Measurements from ENCODE around the gene TTC33.

TTC33 gene

DNA sequence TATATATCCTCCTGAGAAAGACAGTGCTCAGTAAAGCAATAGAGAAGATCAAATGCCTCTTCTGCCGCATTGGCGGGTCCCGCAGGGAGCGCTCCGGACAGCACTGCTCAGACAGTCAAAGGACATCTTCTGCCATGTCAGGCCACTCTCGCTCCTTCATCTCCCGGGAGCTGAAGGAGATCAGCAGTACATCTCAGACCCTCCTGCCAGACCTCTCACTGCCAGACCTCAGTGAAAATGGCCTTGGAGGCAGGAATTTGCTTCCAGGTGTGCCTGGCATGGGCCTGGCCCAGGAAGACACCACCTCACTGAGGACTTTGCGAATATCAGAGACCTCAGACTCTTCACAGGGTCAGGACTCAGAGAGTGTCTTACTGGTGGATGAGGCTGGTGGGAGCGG is 63.9 kb downstream of the TTC33 start:
- TF ChIP-seq EGR1 (IDR thresholded peaks at IDR 0.05) = no peak
- TF ChIP-seq YY1 (IDR thresholded peaks at IDR 0.05; ENCODE audit: low read depth) = no peak
- no peak for TF ChIP-seq ZBTB7A (IDR thresholded peaks at IDR 0.05; ENCODE audit: low read depth)
- TF ChIP-seq TCF12 (IDR thresholded peaks at IDR 0.05; ENCODE audit: low read depth) = no peak
- TF ChIP-seq MAX (IDR thresholded peaks at IDR 0.05) = no peak
- no peak for TF ChIP-seq NFIC (IDR thresholded peaks at IDR 0.05)
- TF ChIP-seq USF1 (IDR thresholded peaks at IDR 0.05) = no peak
- no peak for TF ChIP-seq FOXM1 (IDR thresholded peaks at IDR 0.05; ENCODE audit: borderline replicate concordance, low read depth)
- TF ChIP-seq RAD21 (IDR thresholded peaks at IDR 0.05; ENCODE audit: low read depth) = no peak
- no peak for TF ChIP-seq EP300 (IDR thresholded peaks at IDR 0.05; ENCODE audit: borderline replicate concordance)
- no peak for TF ChIP-seq TAF1 (IDR thresholded peaks at IDR 0.05; ENCODE audit: low read depth)
- TF ChIP-seq CREB1 (IDR thresholded peaks at IDR 0.05; ENCODE audit: low read depth) = no peak
- TF ChIP-seq REST (IDR thresholded peaks at IDR 0.05; ENCODE audit: low read depth) = no peak
- no peak for TF ChIP-seq TEAD4 (IDR thresholded peaks at IDR 0.05)
- TF ChIP-seq CEBPB (IDR thresholded peaks at IDR 0.05) = no peak

DNA sequence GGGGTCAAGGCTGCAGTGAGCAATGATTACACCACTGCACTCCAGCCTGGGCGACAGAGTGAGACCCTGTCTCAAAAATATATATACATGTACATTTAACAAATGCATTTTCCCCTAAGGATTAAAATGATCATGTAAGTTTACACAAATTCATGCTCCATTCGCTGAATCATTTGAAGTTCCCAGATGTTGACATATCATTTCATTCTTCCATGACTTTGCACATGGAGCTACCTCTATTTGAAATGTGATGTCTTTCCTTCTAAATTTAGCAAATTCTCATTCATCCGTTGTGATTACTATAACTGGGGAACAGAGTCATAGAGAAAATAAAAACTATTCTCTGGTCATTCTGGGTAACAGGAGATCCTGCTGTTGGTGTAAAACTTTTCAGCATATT is 65.5 kb downstream of the TTC33 start:
- TF ChIP-seq MAX (IDR thresholded peaks at IDR 0.05) (no peak), EP300 (IDR thresholded peaks at IDR 0.05; ENCODE audit: borderline replicate concordance) (no peak), CREB1 (IDR thresholded peaks at IDR 0.05; ENCODE audit: low read depth) (no peak), REST (IDR thresholded peaks at IDR 0.05; ENCODE audit: low read depth) (no peak), CEBPB (IDR thresholded peaks at IDR 0.05) (no peak), USF1 (IDR thresholded peaks at IDR 0.05) (no peak), YY1 (IDR thresholded peaks at IDR 0.05; ENCODE audit: low read depth) (no peak), FOXM1 (IDR thresholded peaks at IDR 0.05; ENCODE audit: borderline replicate concordance, low read depth) (no peak), ZBTB7A (IDR thresholded peaks at IDR 0.05; ENCODE audit: low read depth) (no peak)

- TF ChIP-seq TCF12 (IDR thresholded peaks at IDR 0.05; ENCODE audit: low read depth) (no peak), REST (IDR thresholded peaks at IDR 0.05; ENCODE audit: low read depth) (no peak), NFIC (IDR thresholded peaks at IDR 0.05) (no peak), CREB1 (IDR thresholded peaks at IDR 0.05; ENCODE audit: low read depth) (no peak), MAX (IDR thresholded peaks at IDR 0.05) (no peak), TEAD4 (IDR thresholded peaks at IDR 0.05) (no peak), FOXM1 (IDR thresholded peaks at IDR 0.05; ENCODE audit: borderline replicate concordance, low read depth) (no peak), USF1 (IDR thresholded peaks at IDR 0.05) (no peak), CEBPB (IDR thresholded peaks at IDR 0.05) (no peak)
Measured at GRCh38 chr5:40689438-40689837, 66.3 kb downstream of the TTC33 start.

- TF ChIP-seq EGR1 (IDR thresholded peaks at IDR 0.05) (no peak), YY1 (IDR thresholded peaks at IDR 0.05; ENCODE audit: low read depth) (no peak), RAD21 (IDR thresholded peaks at IDR 0.05; ENCODE audit: low read depth) (no peak), MAX (IDR thresholded peaks at IDR 0.05) (no peak), CREB1 (IDR thresholded peaks at IDR 0.05; ENCODE audit: low read depth) (no peak), NFIC (IDR thresholded peaks at IDR 0.05) (no peak), TEAD4 (IDR thresholded peaks at IDR 0.05) (no peak), EP300 (IDR thresholded peaks at IDR 0.05; ENCODE audit: borderline replicate concordance) (no peak), REST (IDR thresholded peaks at IDR 0.05; ENCODE audit: low read depth) (no peak), TCF12 (IDR thresholded peaks at IDR 0.05; ENCODE audit: low read depth) (no peak), ZBTB7A (IDR thresholded peaks at IDR 0.05; ENCODE audit: low read depth) (no peak)
Measured at GRCh38 chr5:40688996-40689395, 66.8 kb downstream of the TTC33 start.
